ENCODE results near the gene OR51V1. TPM values are rescaled to one million over a fixed set of nuclear protein-coding genes. Genes with fewer than 3 reads are reported as not detected.
"Not testable (repeated sequence)": the region's sequence is repeated elsewhere in the genome, so short reads cannot be mapped to it uniquely, and the experiment has no call there.

OR51V1 gene, protein sequence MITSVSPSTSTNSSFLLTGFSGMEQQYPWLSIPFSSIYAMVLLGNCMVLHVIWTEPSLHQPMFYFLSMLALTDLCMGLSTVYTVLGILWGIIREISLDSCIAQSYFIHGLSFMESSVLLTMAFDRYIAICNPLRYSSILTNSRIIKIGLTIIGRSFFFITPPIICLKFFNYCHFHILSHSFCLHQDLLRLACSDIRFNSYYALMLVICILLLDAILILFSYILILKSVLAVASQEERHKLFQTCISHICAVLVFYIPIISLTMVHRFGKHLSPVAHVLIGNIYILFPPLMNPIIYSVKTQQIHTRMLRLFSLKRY
- polyA plus RNA-seq (2013, experiment 1 of 2), result not detected
- not detected for polyA plus RNA-seq (2013, experiment 2 of 2)

DNA sequence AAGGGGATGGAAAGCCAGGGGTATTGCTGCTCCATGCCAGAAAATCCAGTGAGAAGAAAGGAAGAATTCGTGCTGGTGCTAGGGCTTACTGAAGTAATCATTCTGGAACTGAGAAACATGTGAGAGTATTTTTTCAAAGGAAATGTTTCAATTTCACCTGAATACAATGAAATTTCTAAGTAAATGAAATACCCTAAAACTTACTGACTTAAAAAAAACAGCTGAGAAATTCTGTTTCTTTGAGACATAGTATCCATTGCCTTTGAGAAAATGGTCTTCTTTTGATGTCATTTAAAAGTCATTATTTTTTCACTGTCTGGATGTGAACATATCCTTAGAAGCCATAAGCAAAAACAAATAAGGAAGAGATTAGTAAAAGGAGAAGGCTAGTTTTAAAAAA, at the start of gene OR51V1:
Gene OR51V1 (minus strand): TSS at position 101 of the 400 bp plus-strand sequence. CDS start 0 bp downstream, at position 101.
- Histone ChIP-seq H3K4me3 (ENCODE audit: insufficient read depth in 1 of 2, low read depth in 1 of 2, low read length in 2 of 2) (no peak within 1 kb of the TSS), H3K14ac (ENCODE audit: low read length in 2 of 2) (no peak within 1 kb of the TSS), H3K9ac (ENCODE audit: low read length) (no peak within 1 kb of the TSS), H3K4me1 (ENCODE audit: control insufficient read depth, insufficient read depth, low read depth, low read length) (no peaks in the 10 kb centered on the region), H3K79me1 (replicated peaks; ENCODE audit: low read length, poor library complexity, severe bottlenecking) (no peaks in the 10 kb centered on the region), H2AK5ac (ENCODE audit: low read length, severe bottlenecking) (no peak within 1 kb of the TSS), H3K18ac (ENCODE audit: low read depth in 1 of 2, low read length in 2 of 2) (no peak within 1 kb of the TSS), H3K4me2 (ENCODE audit: low read length, poor library complexity, severe bottlenecking) (no peak within 1 kb of the TSS), H3K36me3 (ENCODE audit: control insufficient read depth in 1 of 2, insufficient read depth in 2 of 2, low read depth in 1 of 2, low read length in 2 of 2) (no peaks in the 10 kb centered on the region), H2BK5ac (ENCODE audit: low read depth, low read length, poor library complexity, severe bottlenecking) (no peak within 1 kb of the TSS), H3K27ac (ENCODE audit: low read length, poor library complexity, severe bottlenecking) (no peak within 1 kb of the TSS), H3K9me3 (ENCODE audit: control insufficient read depth, low read length) (no peaks in the 10 kb centered on the region), H2BK120ac (ENCODE audit: low read depth, low read length) (no peak within 1 kb of the TSS), H4K91ac (ENCODE audit: low read length) (no peak within 1 kb of the TSS), H2AFZ (ENCODE audit: low read depth, low read length) (no peak within 1 kb of the TSS), H4K8ac (ENCODE audit: low read length) (no peak within 1 kb of the TSS), H3K23ac (ENCODE audit: low read length in 2 of 2) (no peak within 1 kb of the TSS), H3K27me3 (ENCODE audit: control insufficient read depth in 1 of 2, insufficient read depth in 1 of 2, low read length in 2 of 2) (no peaks in the 10 kb centered on the region), H2BK12ac (ENCODE audit: low read length in 2 of 2) (no peak within 1 kb of the TSS), H2BK15ac (ENCODE audit: low read depth, poor library complexity, severe bottlenecking) (no peak within 1 kb of the TSS), H3K4ac (ENCODE audit: low read depth in 1 of 2, low read length in 2 of 2) (no peak within 1 kb of the TSS)
- no CpG with 5 or more reads among the region's 1 CpG for WGBS
- no peak for DNase-seq

DNA sequence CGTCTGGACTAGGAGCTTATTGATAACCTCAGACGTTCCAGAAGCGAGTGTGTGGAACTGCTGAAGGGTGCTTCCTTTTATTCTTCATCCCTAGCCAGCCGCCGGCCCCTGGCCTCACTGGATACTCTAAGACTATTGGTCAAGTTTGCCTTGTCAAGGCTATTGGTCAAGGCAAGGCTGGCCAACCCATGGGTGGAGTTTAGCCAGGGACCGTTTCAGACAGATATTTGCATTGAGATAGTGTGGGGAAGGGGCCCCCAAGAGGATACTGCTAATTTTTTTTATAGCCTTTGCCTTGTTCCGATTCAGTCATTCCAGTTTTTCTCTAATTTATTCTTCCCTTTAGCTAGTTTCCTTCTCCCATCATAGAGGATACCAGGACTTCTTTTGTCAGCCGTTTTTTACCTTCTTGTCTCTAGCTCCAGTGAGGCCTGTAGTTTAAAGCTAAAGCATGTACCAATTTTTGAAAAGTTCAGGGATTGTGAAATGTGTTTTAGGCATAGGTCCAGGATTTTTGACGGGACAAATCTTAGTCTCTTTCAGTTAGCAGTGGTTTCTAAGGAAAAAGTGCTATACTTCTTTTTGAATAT, 49.4 kb upstream of the OR51V1 start, which contains the start of gene HBG1:
Gene HBG1 (minus strand): TSS at position 51 of the 590 bp plus-strand sequence. CDS start 53 bp downstream, outside the sequence.
- H3K79me1 ChIP-seq (replicated peaks; ENCODE audit: low read length, poor library complexity, severe bottlenecking); H4K91ac ChIP-seq (ENCODE audit: low read length); H3K4me2 ChIP-seq (ENCODE audit: low read length, poor library complexity, severe bottlenecking); H2BK5ac ChIP-seq (ENCODE audit: low read depth, low read length, poor library complexity, severe bottlenecking); H2BK120ac ChIP-seq (ENCODE audit: low read depth, low read length); H3K9ac ChIP-seq (ENCODE audit: low read length); H3K27ac ChIP-seq (ENCODE audit: low read length, poor library complexity, severe bottlenecking); H3K4me1 ChIP-seq (ENCODE audit: control insufficient read depth, insufficient read depth, low read depth, low read length); H3K36me3 ChIP-seq (ENCODE audit: control insufficient read depth in 1 of 2, insufficient read depth in 2 of 2, low read depth in 1 of 2, low read length in 2 of 2); H3K23ac ChIP-seq (ENCODE audit: low read length in 2 of 2); H2AFZ ChIP-seq (ENCODE audit: low read depth, low read length); H3K27me3 ChIP-seq (ENCODE audit: control insufficient read depth in 1 of 2, insufficient read depth in 1 of 2, low read length in 2 of 2); H2AK5ac ChIP-seq (ENCODE audit: low read length, severe bottlenecking); H3K4me3 ChIP-seq (ENCODE audit: insufficient read depth in 1 of 2, low read depth in 1 of 2, low read length in 2 of 2); H2BK15ac ChIP-seq (ENCODE audit: low read depth, poor library complexity, severe bottlenecking); H3K9me3 ChIP-seq (ENCODE audit: control insufficient read depth, low read length); H4K8ac ChIP-seq (ENCODE audit: low read length); H3K18ac ChIP-seq (ENCODE audit: low read depth in 1 of 2, low read length in 2 of 2); H3K4ac ChIP-seq (ENCODE audit: low read depth in 1 of 2, low read length in 2 of 2); DNase-seq; H3K14ac ChIP-seq (ENCODE audit: low read length in 2 of 2); H2BK12ac ChIP-seq (ENCODE audit: low read length in 2 of 2): not testable (repeated sequence)
- 92% methylated on average over 2 of the region's 9 CpGs for WGBS

DNA sequence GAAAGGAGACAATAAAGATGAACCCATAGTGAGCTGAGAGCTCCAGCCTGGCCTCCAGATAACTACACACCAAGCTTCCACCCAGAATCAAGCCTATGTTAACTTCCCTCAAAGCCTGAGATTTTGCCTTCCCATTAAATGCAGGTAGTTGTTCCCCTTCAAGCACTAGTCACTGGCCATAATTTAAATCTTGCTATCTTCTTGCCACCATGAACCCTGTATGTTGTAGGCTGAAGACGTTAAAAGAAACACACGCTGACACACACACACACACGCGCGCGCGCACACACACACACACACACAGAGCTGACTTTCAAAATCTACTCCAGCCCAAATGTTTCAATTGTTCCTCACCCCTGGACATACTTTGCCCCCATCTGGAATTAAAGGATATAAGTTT, 48.0 kb upstream of the OR51V1 start:
- no CpG with 5 or more reads among the region's 7 CpGs for WGBS
- not testable (repeated sequence) for H3K4me1 ChIP-seq (ENCODE audit: control insufficient read depth, insufficient read depth, low read depth, low read length); H2BK15ac ChIP-seq (ENCODE audit: low read depth, poor library complexity, severe bottlenecking); H3K14ac ChIP-seq (ENCODE audit: low read length in 2 of 2); H4K8ac ChIP-seq (ENCODE audit: low read length); H2AFZ ChIP-seq (ENCODE audit: low read depth, low read length); H3K9ac ChIP-seq (ENCODE audit: low read length); H4K91ac ChIP-seq (ENCODE audit: low read length); H3K27ac ChIP-seq (ENCODE audit: low read length, poor library complexity, severe bottlenecking); H3K9me3 ChIP-seq (ENCODE audit: control insufficient read depth, low read length); H2BK12ac ChIP-seq (ENCODE audit: low read length in 2 of 2); H2AK5ac ChIP-seq (ENCODE audit: low read length, severe bottlenecking); H3K36me3 ChIP-seq (ENCODE audit: control insufficient read depth in 1 of 2, insufficient read depth in 2 of 2, low read depth in 1 of 2, low read length in 2 of 2); H3K79me1 ChIP-seq (replicated peaks; ENCODE audit: low read length, poor library complexity, severe bottlenecking); DNase-seq; H3K23ac ChIP-seq (ENCODE audit: low read length in 2 of 2); H2BK120ac ChIP-seq (ENCODE audit: low read depth, low read length); H3K18ac ChIP-seq (ENCODE audit: low read depth in 1 of 2, low read length in 2 of 2); H3K4ac ChIP-seq (ENCODE audit: low read depth in 1 of 2, low read length in 2 of 2); H3K4me3 ChIP-seq (ENCODE audit: insufficient read depth in 1 of 2, low read depth in 1 of 2, low read length in 2 of 2); H3K4me2 ChIP-seq (ENCODE audit: low read length, poor library complexity, severe bottlenecking); H2BK5ac ChIP-seq (ENCODE audit: low read depth, low read length, poor library complexity, severe bottlenecking); H3K27me3 ChIP-seq (ENCODE audit: control insufficient read depth in 1 of 2, insufficient read depth in 1 of 2, low read length in 2 of 2)

DNA sequence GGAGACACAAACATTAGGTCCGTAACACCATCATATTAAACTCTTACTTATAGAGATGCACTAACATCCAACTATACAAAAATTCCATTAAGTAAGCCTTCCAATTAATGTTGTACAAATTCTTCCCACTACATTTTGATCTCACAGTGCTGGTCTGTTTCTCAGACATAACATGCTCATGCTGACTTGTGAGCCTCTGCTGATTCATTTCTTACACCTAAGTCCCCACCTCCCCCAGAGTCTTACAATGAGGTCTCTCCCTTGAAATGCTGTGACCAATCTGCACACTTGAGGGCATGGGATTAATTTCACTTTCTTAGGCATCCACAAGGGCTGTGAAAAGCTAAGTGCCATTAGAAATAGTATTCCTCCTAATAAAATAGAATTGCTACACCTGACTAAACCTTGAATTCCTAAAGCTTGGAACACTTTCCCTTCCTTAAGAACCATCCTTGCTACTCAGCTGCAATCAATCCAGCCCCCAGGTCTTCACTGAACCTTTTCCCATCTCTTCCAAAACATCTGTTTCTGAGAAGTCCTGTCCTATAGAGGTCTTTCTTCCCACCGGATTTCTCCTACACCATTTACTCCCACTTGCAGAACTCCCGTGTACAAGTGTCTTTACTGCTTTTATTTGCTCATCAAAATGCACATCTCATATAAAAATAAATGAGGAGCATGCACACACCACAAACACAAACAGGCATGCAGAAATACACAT, 47.1 kb upstream of the OR51V1 start:
- H4K91ac ChIP-seq (ENCODE audit: low read length), result no peak overlapping the region
- no peaks in the 10 kb centered on the region for H3K9me3 ChIP-seq (ENCODE audit: control insufficient read depth, low read length)
- H3K27ac ChIP-seq (ENCODE audit: low read length, poor library complexity, severe bottlenecking), result no peak overlapping the region
- no peak overlapping the region for H3K18ac ChIP-seq (ENCODE audit: low read depth in 1 of 2, low read length in 2 of 2)
- H3K79me1 ChIP-seq (replicated peaks; ENCODE audit: low read length, poor library complexity, severe bottlenecking), result no peaks in the 10 kb centered on the region
- no peak overlapping the region for H2BK15ac ChIP-seq (ENCODE audit: low read depth, poor library complexity, severe bottlenecking)
- WGBS, result 92% methylated on average over 3 of the region's 3 CpGs
- H2AK5ac ChIP-seq (ENCODE audit: low read length, severe bottlenecking), result no peak overlapping the region
- no peak overlapping the region for H2AFZ ChIP-seq (ENCODE audit: low read depth, low read length)
- H2BK5ac ChIP-seq (ENCODE audit: low read depth, low read length, poor library complexity, severe bottlenecking), result no peak overlapping the region
- DNase-seq, result no peak
- no peak overlapping the region for H3K4me2 ChIP-seq (ENCODE audit: low read length, poor library complexity, severe bottlenecking)
- no peak overlapping the region for H3K14ac ChIP-seq (ENCODE audit: low read length in 2 of 2)
- H3K4me1 ChIP-seq (ENCODE audit: control insufficient read depth, insufficient read depth, low read depth, low read length), result no peaks in the 10 kb centered on the region
- no peak overlapping the region for H2BK120ac ChIP-seq (ENCODE audit: low read depth, low read length)
- no peak overlapping the region for H3K23ac ChIP-seq (ENCODE audit: low read length in 2 of 2)
- no peaks in the 10 kb centered on the region for H3K36me3 ChIP-seq (ENCODE audit: control insufficient read depth in 1 of 2, insufficient read depth in 2 of 2, low read depth in 1 of 2, low read length in 2 of 2)
- H3K4me3 ChIP-seq (ENCODE audit: insufficient read depth in 1 of 2, low read depth in 1 of 2, low read length in 2 of 2), result no peak overlapping the region
- H4K8ac ChIP-seq (ENCODE audit: low read length), result no peak overlapping the region
- H2BK12ac ChIP-seq (ENCODE audit: low read length in 2 of 2), result no peak overlapping the region
- H3K27me3 ChIP-seq (ENCODE audit: control insufficient read depth in 1 of 2, insufficient read depth in 1 of 2, low read length in 2 of 2), result peaks cover 0 to under 1% of the 10 kb centered on the region in 2 experiments
- no peak overlapping the region for H3K4ac ChIP-seq (ENCODE audit: low read depth in 1 of 2, low read length in 2 of 2)
- H3K9ac ChIP-seq (ENCODE audit: low read length), result no peak overlapping the region
